Gastroesophageal sphincter (tissue), 4 donors: ENCODE data around the gene NSDHL. TPM values are rescaled to one million over a fixed set of nuclear protein-coding genes. Genes with fewer than 3 reads are reported as not detected.
"Not testable (repeated sequence)": the region's sequence is repeated elsewhere in the genome, so short reads cannot be mapped to it uniquely, and the experiment has no call there.

Experiments used
- ATAC-seq: fragments of 150-250 bp; one replicate; pipeline ENCODE4 v1.9.1; 2016; ENCODE audit warnings: mild to moderate bottlenecking, moderate library complexity
- H3K27ac ChIP-seq, 4 donors: fragments of 200-600 bp; sonication (generic) in 3 of 4; 1 replicate in 3 of 4; 2 replicates in 1 of 4; pipeline ENCODE4 v1.5.1; 2016 to 2019
- H3K27me3 ChIP-seq: fragments of 200-600 bp; sonication (generic); one replicate; pipeline ENCODE4 v1.5.1; 2019
- H3K36me3 ChIP-seq, 2 donors: fragments of 200-600 bp; sonication (generic); one replicate each; pipeline ENCODE4 v1.5.1; 2019; ENCODE audit warnings: control low read depth in 1 of 2
- H3K4me1 ChIP-seq, 3 donors: fragments of 200-600 bp; sonication (generic); 1 replicate in 2 of 3; 2 replicates in 1 of 3; pipeline ENCODE4 v1.5.1; 2016 to 2019; ENCODE audit warnings: control low read depth in 2 of 3
- H3K4me3 ChIP-seq, 2 donors: fragments of 200-600 bp; sonication (generic); one replicate each; pipeline ENCODE4 v1.5.1; 2019; ENCODE audit warnings: mild to moderate bottlenecking in 1 of 2, moderate library complexity in 1 of 2
- H3K9me3 ChIP-seq, 3 donors: fragments of 200-600 bp; sonication (generic); one replicate each; pipeline ENCODE4 v1.5.1; 2017 to 2019; ENCODE audit warnings: control low read depth in 2 of 3
- CTCF ChIP-seq, 4 experiments: fragments of 200-600 bp in 2 of 4; fragments of 450-650 bp in 2 of 4; sonication (generic) in 1 of 4; IDR thresholded peaks; one replicate each; pipeline ENCODE4 v1.5.1; 2017 to 2019; ENCODE audit warnings: antibody characterized with exemption in 4 of 4, mild to moderate bottlenecking in 2 of 4, moderate library complexity in 2 of 4
- EP300 ChIP-seq: sonication (generic); formaldehyde crosslinking; IDR thresholded peaks from one replicate; pipeline ENCODE4 v1.6.1; 2017; ENCODE audit warnings: antibody characterized with exemption, mild to moderate bottlenecking
- POLR2A ChIP-seq, 2 donors: fragments of 450-650 bp; IDR thresholded peaks; one replicate each; pipeline ENCODE4 v1.6.1; 2017; ENCODE audit warnings: antibody characterized with exemption in 2 of 2, mild to moderate bottlenecking in 2 of 2, moderate library complexity in 1 of 2
- POLR2AphosphoS5 ChIP-seq: sonication (generic); formaldehyde crosslinking; IDR thresholded peaks from one replicate; pipeline ENCODE4 v1.6.1; 2017; ENCODE audit warnings: antibody characterized with exemption
- WGBS, 2 donors: methylation state at CpG; one replicate each; pipeline ENCODE4 v1.1.5; 2018; ENCODE audit warnings: low coverage in 1 of 2; 5-methylcytosine and 5-hydroxymethylcytosine counted together
- total RNA-seq, 4 donors: library from RNA; depleted of rRNA; stranded (reverse); fragments of >200 nt; gene quantifications; one replicate each; pipeline ENCODE4 v1.1.0, GENCODE V29; 2016

The NSDHL gene
- total RNA-seq, 4 donors from 2014 or later = 3.7 to 14.2 (median 10.8) TPM

DNA sequence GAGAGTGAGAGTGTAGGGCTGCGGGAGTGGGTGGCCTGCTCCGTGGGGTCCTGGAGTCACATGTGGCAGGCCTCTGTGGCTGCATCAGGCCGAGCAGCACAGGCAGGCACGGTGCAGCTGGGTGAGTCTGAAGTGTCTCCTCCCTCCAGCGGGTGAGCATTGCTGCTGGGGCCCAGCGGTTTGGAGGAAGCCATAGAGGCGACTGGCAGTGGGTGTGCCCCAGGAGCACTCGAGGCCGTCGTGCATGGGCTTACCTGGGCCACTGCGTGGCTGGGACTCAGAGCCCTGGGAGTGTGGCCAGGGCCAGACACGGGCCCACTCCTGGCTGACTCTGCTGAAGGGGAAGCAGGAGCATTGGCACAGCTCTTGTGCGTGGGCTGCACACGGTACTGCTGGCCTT is 77.6 kb downstream of the NSDHL start:
- ATAC-seq = no peak
- Histone ChIP-seq H3K36me3 (no peaks in the 10 kb centered on the region), H3K27ac (no peak overlapping the region), H3K9me3 (no peaks in the 10 kb centered on the region), H3K27me3 (no peaks in the 10 kb centered on the region), H3K4me1 (peaks cover 0 to 4% (median 0%) of the 10 kb centered on the region in 3 donors), H3K4me3 (no peak overlapping the region)
- TF ChIP-seq POLR2AphosphoS5 (no peak), POLR2A (IDR thresholded peaks at IDR 0.05) (no peak), CTCF (IDR thresholded peaks at IDR 0.05) (no peak), EP300 (no peak)
- WGBS, 2 donors = no CpG with 5 or more reads among the region's 14 CpGs

DNA sequence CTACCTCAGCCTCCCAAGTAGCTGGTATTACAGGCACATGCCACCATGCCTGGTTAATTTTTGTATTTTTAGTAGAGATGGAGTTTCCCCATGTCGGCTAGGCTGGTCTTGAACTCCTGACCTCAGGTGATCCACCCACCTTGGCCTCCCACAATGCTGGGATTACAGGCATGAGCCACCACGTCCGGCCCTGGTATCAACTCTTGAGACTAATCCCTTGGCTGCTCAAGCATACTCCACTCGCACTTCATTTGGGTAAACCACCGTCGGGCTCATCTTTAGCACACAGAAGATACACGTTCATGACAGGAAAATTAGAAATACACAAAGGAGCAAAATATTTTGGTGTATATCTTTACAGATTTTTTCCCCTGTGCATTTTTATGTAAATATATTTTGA is 79.2 kb downstream of the NSDHL start:
- not testable (repeated sequence) for ATAC-seq, H3K36me3 ChIP-seq, H3K27ac ChIP-seq, H3K27me3 ChIP-seq, H3K4me1 ChIP-seq, H3K9me3 ChIP-seq, H3K4me3 ChIP-seq
- WGBS, 2 donors = 80 to 87% methylated on average over 6 to 7 of the region's 7 CpGs

GRCh38 chrX:152912106-152912505 is 81.2 kb downstream of the NSDHL start:
- Histone ChIP-seq H3K27ac (no peak overlapping the region), H3K4me3 (no peak overlapping the region), H3K4me1 (no peaks in the 10 kb centered on the region), H3K9me3 (no peaks in the 10 kb centered on the region), H3K27me3 (no peaks in the 10 kb centered on the region), H3K36me3 (no peaks in the 10 kb centered on the region)
- ATAC-seq = no peak
- TF ChIP-seq POLR2AphosphoS5 (no peak), EP300 (no peak)
- WGBS, 2 donors = 71% methylated on average over 4 of the region's 4 CpGs; no CpG with 5 or more reads in 1 of the 2 donors

GRCh38 chrX:152912641-152913040 is 81.8 kb downstream of the NSDHL start:
- no peak overlapping the region for H3K27ac ChIP-seq
- no peak for ATAC-seq
- 83% methylated on average over 1 of the region's 7 CpGs; no CpG with 5 or more reads in 1 of the 2 donors for WGBS, 2 donors
- H3K4me3 ChIP-seq = no peak overlapping the region
- TF ChIP-seq POLR2AphosphoS5 = no peak
- TF ChIP-seq EP300 = no peak
- no peak for TF ChIP-seq POLR2A (IDR thresholded peaks at IDR 0.05)
- no peak for TF ChIP-seq CTCF (IDR thresholded peaks at IDR 0.05)
- H3K4me1 ChIP-seq = no peaks in the 10 kb centered on the region
- H3K27me3 ChIP-seq = no peaks in the 10 kb centered on the region
- H3K9me3 ChIP-seq = no peaks in the 10 kb centered on the region
- H3K36me3 ChIP-seq = no peaks in the 10 kb centered on the region

GRCh38 chrX:152913346-152913745 is 82.5 kb downstream of the NSDHL start:
- H3K36me3 ChIP-seq = no peaks in the 10 kb centered on the region
- 100% methylated on average over 2 of the region's 10 CpGs; no CpG with 5 or more reads in 1 of the 2 donors for WGBS, 2 donors
- no peak overlapping the region for H3K27ac ChIP-seq
- no peaks in the 10 kb centered on the region for H3K27me3 ChIP-seq
- TF ChIP-seq CTCF (IDR thresholded peaks at IDR 0.05) (no peak), POLR2AphosphoS5 (no peak), POLR2A (IDR thresholded peaks at IDR 0.05) (no peak), EP300 (no peak)
- no peak for ATAC-seq
- no peak overlapping the region for H3K4me3 ChIP-seq
- no peaks in the 10 kb centered on the region for H3K4me1 ChIP-seq
- H3K9me3 ChIP-seq = no peaks in the 10 kb centered on the region

DNA sequence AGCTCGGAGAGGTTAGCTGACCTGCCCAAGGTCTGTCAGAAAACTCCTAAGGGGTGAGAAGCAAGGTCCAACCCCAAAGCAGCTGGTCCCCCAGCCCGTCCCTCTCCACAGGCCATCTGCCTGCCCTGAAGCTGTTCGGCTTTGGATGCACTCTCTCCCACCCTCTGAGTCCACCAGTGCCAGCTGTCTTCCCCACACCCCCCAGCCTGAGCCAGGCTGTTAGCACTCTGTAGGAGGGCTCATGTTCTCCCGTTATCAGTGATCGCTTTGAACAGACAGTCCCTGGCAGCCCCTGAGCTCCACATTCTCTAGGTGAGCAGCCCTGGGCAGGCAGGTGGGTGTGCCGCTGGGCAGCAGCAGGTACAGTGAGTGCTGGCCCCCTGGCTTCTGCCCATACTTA is 83.0 kb downstream of the NSDHL start:
- no peak for TF ChIP-seq POLR2A (IDR thresholded peaks at IDR 0.05)
- no peak for TF ChIP-seq POLR2AphosphoS5
- no peak for TF ChIP-seq CTCF (IDR thresholded peaks at IDR 0.05)
- no peak for TF ChIP-seq EP300
- Histone ChIP-seq H3K4me1 (no peaks in the 10 kb centered on the region), H3K9me3 (no peaks in the 10 kb centered on the region), H3K27me3 (no peaks in the 10 kb centered on the region), H3K4me3 (no peak overlapping the region), H3K27ac (no peak overlapping the region), H3K36me3 (no peaks in the 10 kb centered on the region)
- 83% methylated on average over 1 of the region's 6 CpGs; no CpG with 5 or more reads in 1 of the 2 donors for WGBS, 2 donors
- no peak for ATAC-seq
